ENCODE results near the gene BCDIN3D.
"Not testable (repeated sequence)": the region's sequence is repeated elsewhere in the genome, so short reads cannot be mapped to it uniquely, and the experiment has no call there.

Gene BCDIN3D

GRCh38 chr12:49876070-49876469, 33.2 kb upstream of the BCDIN3D start:
- DNase-seq: no peak

- no peak for DNase-seq
Observed at GRCh38 chr12:49875115-49875720, 32.3 kb upstream of the BCDIN3D start.

GRCh38 chr12:49874142-49874897, 31.4 kb upstream of the BCDIN3D start:
- DNase-seq: no peak

- no peak for DNase-seq
Observed at GRCh38 chr12:49873361-49873934, 30.5 kb upstream of the BCDIN3D start.

- peak; percentile 37 for DNase-seq
Observed at GRCh38 chr12:49872781-49873181, 29.9 kb upstream of the BCDIN3D start.

GRCh38 chr12:49872381-49872780, 29.5 kb upstream of the BCDIN3D start:
- DNase-seq: no peak

GRCh38 chr12:49871811-49872251, 28.9 kb upstream of the BCDIN3D start:
- DNase-seq: peak; percentile 66

GRCh38 chr12:49871263-49871561, 28.3 kb upstream of the BCDIN3D start:
- no peak for DNase-seq

- DNase-seq: no peak
Observed at GRCh38 chr12:49870501-49871262, 27.8 kb upstream of the BCDIN3D start.

- no peak for DNase-seq
Observed at GRCh38 chr12:49869816-49870500, 27.1 kb upstream of the BCDIN3D start.

GRCh38 chr12:49868952-49869815, 26.3 kb upstream of the BCDIN3D start:
- DNase-seq: peak; percentile 93

- DNase-seq: no peak
Observed at GRCh38 chr12:49868449-49868848, 25.5 kb upstream of the BCDIN3D start.

- DNase-seq: no peak
Observed at GRCh38 chr12:49867570-49868341, 24.9 kb upstream of the BCDIN3D start.

GRCh38 chr12:49866859-49867569, 24.1 kb upstream of the BCDIN3D start:
- peak; percentile 53 for DNase-seq

GRCh38 chr12:49865782-49866135, 22.9 kb upstream of the BCDIN3D start:
- DNase-seq: no peak

GRCh38 chr12:49865109-49865781, 22.3 kb upstream of the BCDIN3D start:
- no peak for DNase-seq

- no peak for DNase-seq
Observed at GRCh38 chr12:49864798-49865090, 21.8 kb upstream of the BCDIN3D start.

GRCh38 chr12:49863946-49864797, 21.3 kb upstream of the BCDIN3D start:
- DNase-seq: no peak

GRCh38 chr12:49860921-49861320, 18.0 kb upstream of the BCDIN3D start:
- DNase-seq: not testable (repeated sequence)

Measured in fibroblast of skin of right biceps (primary cell).